Smooth muscle cell (in vitro differentiated cells): ENCODE data around the gene TMA7B. TPM values are rescaled to one million over a fixed set of nuclear protein-coding genes. Genes with fewer than 3 reads are reported as not detected.

Source experiments
- DNase-seq: peaks from one replicate; lab custom pipeline; 2025; ENCODE audit not compliant: unreplicated experiment; lab: John Stamatoyannopoulos, UW
- H2AFZ ChIP-seq: fragments of 200-600 bp; sonication (generic); 2 replicates; pipeline ENCODE4 v1.6.0; 2016; ENCODE audit warnings: antibody characterized with exemption, low read depth, mild to moderate bottlenecking
- H3F3A ChIP-seq: fragments of 200-600 bp; sonication (generic); 2 replicates; pipeline ENCODE4 v1.6.0; 2017; ENCODE audit warnings: antibody characterized with exemption, low read depth
- H3K27ac ChIP-seq: fragments of 200-600 bp; sonication (generic); 2 replicates; pipeline ENCODE4 v1.5.1; 2016; ENCODE audit warnings: low read depth, mild to moderate bottlenecking
- H3K27me3 ChIP-seq: fragments of 200-600 bp; sonication (generic); 2 replicates; pipeline ENCODE4 v1.6.1; 2016; ENCODE audit warnings: low read depth, mild to moderate bottlenecking
- H3K36me3 ChIP-seq: fragments of 200-600 bp; sonication (generic); 2 replicates; pipeline ENCODE4 v1.5.1; 2016; ENCODE audit warnings: low read depth
- H3K4me1 ChIP-seq: fragments of 200-600 bp; sonication (generic); 2 replicates; pipeline ENCODE4 v1.5.1; 2016; ENCODE audit warnings: low read depth
- H3K4me2 ChIP-seq: fragments of 200-600 bp; sonication (generic); 2 replicates; pipeline ENCODE4 v1.6.0; 2016; ENCODE audit warnings: mild to moderate bottlenecking
- H3K4me3 ChIP-seq: fragments of 200-600 bp; sonication (generic); 2 replicates; pipeline ENCODE4 v1.5.1; 2016; ENCODE audit warnings: mild to moderate bottlenecking
- H3K79me2 ChIP-seq: fragments of 200-600 bp; sonication (generic); 2 replicates; pipeline ENCODE4 v1.6.0; 2016; ENCODE audit warnings: low read depth, mild to moderate bottlenecking
- H3K9ac ChIP-seq: fragments of 200-600 bp; sonication (generic); 2 replicates; pipeline ENCODE4 v1.6.0; 2016; ENCODE audit warnings: low read depth
- H3K9me3 ChIP-seq: fragments of 200-600 bp; sonication (generic); replicated peaks from 2 replicates; pipeline ENCODE4 v1.5.1; 2016; ENCODE audit warnings: low read depth
- H4K20me1 ChIP-seq: fragments of 200-600 bp; sonication (generic); 2 replicates; pipeline ENCODE4 v1.6.0; 2016; ENCODE audit warnings: low read depth
- CTCF ChIP-seq: fragments of 200-600 bp; sonication (generic); IDR thresholded peaks from 2 replicates; pipeline ENCODE4 v1.5.1; 2017; ENCODE audit warnings: borderline replicate concordance, mild to moderate bottlenecking, antibody characterized with exemption; ENCODE audit not compliant: insufficient read depth, poor library complexity, severe bottlenecking
- WGBS: methylation state at CpG from one replicate; pipeline ENCODE4 v1.1.7; 2016; ENCODE audit warnings: low lambda C conversion rate; 5-methylcytosine and 5-hydroxymethylcytosine counted together
- polyA plus RNA-seq: library from polyadenylated mRNA; unstranded; fragments of >200 nt; fragmentation: Nextera tagmentation; extraction: Ambion mirVana; gene quantifications from 2 replicates; pipeline ENCODE4 v1.2.1, GENCODE V29; 2016
- total RNA-seq: library from RNA; depleted of rRNA; stranded (reverse); fragments of >200 nt; gene quantifications from 2 replicates; pipeline ENCODE4 v1.2.3, GENCODE V29; 2014

TMA7B gene
- total and polyA plus RNA-seq, 2 experiments from 2014 or later: not detected

GRCh38 chr22:39917197-39917643, 43.0 kb upstream of the TMA7B start:
- no peaks in the 10 kb centered on the region for H3F3A ChIP-seq
- H3K4me1 ChIP-seq: peaks cover 7% of the 10 kb centered on the region
- no peak overlapping the region for H3K4me3 ChIP-seq
- no peak for DNase-seq
- H3K27me3 ChIP-seq: no peaks in the 10 kb centered on the region
- no peak overlapping the region for H3K9ac ChIP-seq
- H3K27ac ChIP-seq: no peak overlapping the region
- no peaks in the 10 kb centered on the region for H3K36me3 ChIP-seq
- H3K79me2 ChIP-seq: no peaks in the 10 kb centered on the region
- no peaks in the 10 kb centered on the region for H4K20me1 ChIP-seq
- 85% methylated on average over 5 of the region's 5 CpGs for WGBS
- no peak overlapping the region for H2AFZ ChIP-seq
- no peak for TF ChIP-seq CTCF
- H3K4me2 ChIP-seq: no peak overlapping the region
- no peaks in the 10 kb centered on the region for H3K9me3 ChIP-seq

- peaks cover 7% of the 10 kb centered on the region for H3K4me1 ChIP-seq
- no peaks in the 10 kb centered on the region for H4K20me1 ChIP-seq
- H3F3A ChIP-seq: no peaks in the 10 kb centered on the region
- no peak overlapping the region for H3K9ac ChIP-seq
- H3K4me3 ChIP-seq: no peak overlapping the region
- no peak for TF ChIP-seq CTCF
- no peaks in the 10 kb centered on the region for H3K79me2 ChIP-seq
- no peaks in the 10 kb centered on the region for H3K9me3 ChIP-seq
- no peak overlapping the region for H3K27ac ChIP-seq
- no peaks in the 10 kb centered on the region for H3K27me3 ChIP-seq
- DNase-seq: no peak
- no peak overlapping the region for H2AFZ ChIP-seq
- WGBS: 81% methylated on average over 12 of the region's 12 CpGs
- no peak overlapping the region for H3K4me2 ChIP-seq
- no peaks in the 10 kb centered on the region for H3K36me3 ChIP-seq
These were observed 42.3 kb upstream of the TMA7B start for GRCh38 chr22:39917776-39918495.

GRCh38 chr22:39920134-39920743, 40.0 kb upstream of the TMA7B start:
- WGBS: 82% methylated on average over 8 of the region's 8 CpGs
- H3K4me1 ChIP-seq: no peaks in the 10 kb centered on the region
- H3K27ac ChIP-seq: no peak overlapping the region
- H3K27me3 ChIP-seq: no peaks in the 10 kb centered on the region
- no peak for DNase-seq
- TF ChIP-seq CTCF: no peak
- H4K20me1 ChIP-seq: no peaks in the 10 kb centered on the region
- no peaks in the 10 kb centered on the region for H3K79me2 ChIP-seq
- no peaks in the 10 kb centered on the region for H3K9me3 ChIP-seq
- H2AFZ ChIP-seq: no peak overlapping the region
- no peak overlapping the region for H3K9ac ChIP-seq
- no peaks in the 10 kb centered on the region for H3F3A ChIP-seq
- H3K4me3 ChIP-seq: no peak overlapping the region
- no peak overlapping the region for H3K4me2 ChIP-seq
- H3K36me3 ChIP-seq: no peaks in the 10 kb centered on the region
